Caco-2 (cell line): ENCODE data around the gene ROBO1. TPM values are rescaled to one million over a fixed set of nuclear protein-coding genes. Genes with fewer than 3 reads are reported as not detected.
"Not testable (repeated sequence)": the region's sequence is repeated elsewhere in the genome, so short reads cannot be mapped to it uniquely, and the experiment has no call there.

Experiments used
- BruUV-seq: library from RNA; stranded (reverse); fragments of 400-500 nt; replicated peaks from 2 replicates; lab custom pipeline; 2021; lab: Mats Ljungman, UMichigan
- CTCF ChIA-PET: fragments of 300-600 bp; sonication (Branson Sonifier 250); formaldehyde crosslinking; loops from one replicate; lab custom pipeline; 2022; ENCODE audit warnings: antibody characterized with exemption; lab: Charles Lee
- POLR2A ChIA-PET: fragments of 300-600 bp; sonication (Branson Sonifier 250); formaldehyde crosslinking; loops from one replicate; lab custom pipeline; 2022; ENCODE audit warnings: antibody characterized with exemption; lab: Charles Lee
- DNase-seq, 2 experiments: peaks; one replicate each; pipeline versions ENCODE4 v3.0.0 to v3.0.0-alpha.2; 2020 to 2022
- H3K27me3 ChIP-seq: replicated peaks from 2 replicates; pipeline ENCODE4 v1.6.0; 2011; ENCODE audit warnings: low read length; ENCODE audit not compliant: control insufficient read depth, insufficient read depth
- H3K36me3 ChIP-seq: 2 replicates; pipeline ENCODE4 v1.5.1; 2011; ENCODE audit warnings: low read length; ENCODE audit not compliant: control insufficient read depth, insufficient read depth
- H3K4me1 ChIP-seq: fragments of 250-450 bp; sonication (Bioruptor Pico); 2 replicates; pipeline ENCODE4 v1.5.1; 2020; ENCODE audit warnings: mild to moderate bottlenecking
- H3K4me3 ChIP-seq: 2 replicates; pipeline ENCODE4 v1.5.1; 2011; ENCODE audit warnings: low read depth, mild to moderate bottlenecking, control low read depth, low read length
- H3K9me3 ChIP-seq: fragments of 250-450 bp; sonication (Bioruptor Pico); 2 replicates; pipeline ENCODE4 v1.5.1; 2020; ENCODE audit warnings: mild to moderate bottlenecking, moderate library complexity
- H3K27ac Mint-ChIP-seq: one replicate; pipeline ENCODE4 v1.8.0; 2022; ENCODE audit warnings: mixed read lengths; ENCODE audit not compliant: unreplicated experiment
- H3K27me3 Mint-ChIP-seq: one replicate; pipeline ENCODE4 v1.8.0; 2022; ENCODE audit warnings: mixed read lengths; ENCODE audit not compliant: insufficient read depth, unreplicated experiment
- H3K36me3 Mint-ChIP-seq: one replicate; pipeline ENCODE4 v1.8.0; 2022; ENCODE audit warnings: mild to moderate bottlenecking, mixed read lengths; ENCODE audit not compliant: insufficient read depth, unreplicated experiment
- H3K4me1 Mint-ChIP-seq: one replicate; pipeline ENCODE4 v1.8.0; 2022; ENCODE audit warnings: low read depth, mixed read lengths; ENCODE audit not compliant: unreplicated experiment
- H3K4me3 Mint-ChIP-seq: one replicate; pipeline ENCODE4 v1.8.0; 2022; ENCODE audit warnings: mild to moderate bottlenecking, moderate library complexity, mixed read lengths; ENCODE audit not compliant: unreplicated experiment
- H3K9me3 Mint-ChIP-seq: one replicate; pipeline ENCODE4 v1.8.0; 2022; ENCODE audit warnings: mixed read lengths; ENCODE audit not compliant: unreplicated experiment
- intact Hi-C: fragments of 100-400 bp; cut with micrococcal nuclease; formaldehyde crosslinking; loops from one replicate; pipeline ENCODE4 v1.10.0; 2022; ENCODE audit not compliant: unreplicated experiment
- total RNA-seq: library from RNA; stranded (reverse); gene quantifications from 2 replicates; pipeline ENCODE4 v1.2.3, GENCODE V29; 2022
- TF ChIP-seq, protein P1 (sequence below), 2 experiments: fragments of 200-600 bp in 1 of 2; IDR thresholded peaks; 1 replicate in 1 of 2; 2 replicates in 1 of 2; pipeline versions ENCODE4 v1.5.1 to v1.8.0; 2011 to 2022; ENCODE audit warnings: antibody characterized with exemption in 1 of 2, control low read depth in 1 of 2, inconsistent platforms in 1 of 2, low read depth in 1 of 2, low read length in 1 of 2, mild to moderate bottlenecking in 1 of 2, moderate library complexity in 1 of 2; ENCODE audit not compliant: insufficient read depth in 1 of 2, severe bottlenecking in 1 of 2, unreplicated experiment in 1 of 2

Gene ROBO1
- total RNA-seq, 1 experiment from 2014 or later, result 1.8 TPM

GRCh38 chr3:79808515-79808914, 40.7 kb upstream of the ROBO1 start:
- Histone ChIP-seq H3K9me3 (no peaks in the 10 kb centered on the region), H3K36me3 (no peaks in the 10 kb centered on the region), H3K4me1 (no peaks in the 10 kb centered on the region), H3K27me3 (no peaks in the 10 kb centered on the region), H3K4me3 (no peak overlapping the region)
- ChIA-PET POLR2A (no interaction called here), CTCF (no interaction called here)
- TF ChIP-seq, protein P1, sequence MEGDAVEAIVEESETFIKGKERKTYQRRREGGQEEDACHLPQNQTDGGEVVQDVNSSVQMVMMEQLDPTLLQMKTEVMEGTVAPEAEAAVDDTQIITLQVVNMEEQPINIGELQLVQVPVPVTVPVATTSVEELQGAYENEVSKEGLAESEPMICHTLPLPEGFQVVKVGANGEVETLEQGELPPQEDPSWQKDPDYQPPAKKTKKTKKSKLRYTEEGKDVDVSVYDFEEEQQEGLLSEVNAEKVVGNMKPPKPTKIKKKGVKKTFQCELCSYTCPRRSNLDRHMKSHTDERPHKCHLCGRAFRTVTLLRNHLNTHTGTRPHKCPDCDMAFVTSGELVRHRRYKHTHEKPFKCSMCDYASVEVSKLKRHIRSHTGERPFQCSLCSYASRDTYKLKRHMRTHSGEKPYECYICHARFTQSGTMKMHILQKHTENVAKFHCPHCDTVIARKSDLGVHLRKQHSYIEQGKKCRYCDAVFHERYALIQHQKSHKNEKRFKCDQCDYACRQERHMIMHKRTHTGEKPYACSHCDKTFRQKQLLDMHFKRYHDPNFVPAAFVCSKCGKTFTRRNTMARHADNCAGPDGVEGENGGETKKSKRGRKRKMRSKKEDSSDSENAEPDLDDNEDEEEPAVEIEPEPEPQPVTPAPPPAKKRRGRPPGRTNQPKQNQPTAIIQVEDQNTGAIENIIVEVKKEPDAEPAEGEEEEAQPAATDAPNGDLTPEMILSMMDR (IDR thresholded peaks at IDR 0.05; ENCODE audit: insufficient read depth in 1 of 2, low read depth in 1 of 2, low read length in 1 of 2, severe bottlenecking in 1 of 2, unreplicated experiment in 1 of 2), result no peak
- BruUV-seq, result no TSS peak
- H3K4me3 Mint-ChIP-seq, result no peak overlapping the region
- no peak overlapping the region for H3K27ac Mint-ChIP-seq
- no peak for DNase-seq
- H3K4me1 Mint-ChIP-seq, result no peaks in the 10 kb centered on the region
- no peaks in the 10 kb centered on the region for H3K27me3 Mint-ChIP-seq
- intact Hi-C loops, result no loop called here
- H3K36me3 Mint-ChIP-seq, result no peaks in the 10 kb centered on the region
- H3K9me3 Mint-ChIP-seq, result no peaks in the 10 kb centered on the region

DNA sequence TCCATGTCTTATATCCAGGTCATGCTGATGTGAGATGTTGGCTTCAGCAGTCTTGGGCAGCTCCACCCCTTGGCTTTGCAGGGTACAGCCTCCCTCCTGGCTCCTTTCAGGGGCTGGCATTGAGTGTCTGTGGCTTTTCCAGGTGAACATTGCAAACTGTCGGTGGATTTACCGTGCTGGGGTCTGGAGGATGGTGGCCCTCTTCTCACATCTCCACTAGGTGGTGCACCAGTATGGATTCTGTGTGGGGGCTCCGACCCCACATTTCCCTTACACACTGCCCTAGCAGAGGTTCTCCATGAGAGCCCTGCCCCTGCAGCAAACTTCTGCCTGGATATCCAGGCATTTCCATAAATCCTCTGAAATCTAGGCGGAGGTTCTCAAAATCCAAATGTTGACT, 22.4 kb upstream of the ROBO1 start:
- DNase-seq, BruUV-seq, POLR2A ChIA-PET, H3K36me3 Mint-ChIP-seq, H3K27ac Mint-ChIP-seq, H3K4me3 ChIP-seq, intact Hi-C loops, H3K4me1 Mint-ChIP-seq, H3K9me3 ChIP-seq, H3K36me3 ChIP-seq, H3K4me3 Mint-ChIP-seq, H3K9me3 Mint-ChIP-seq, H3K27me3 ChIP-seq, CTCF ChIA-PET, H3K27me3 Mint-ChIP-seq, H3K4me1 ChIP-seq: not testable (repeated sequence)

DNA sequence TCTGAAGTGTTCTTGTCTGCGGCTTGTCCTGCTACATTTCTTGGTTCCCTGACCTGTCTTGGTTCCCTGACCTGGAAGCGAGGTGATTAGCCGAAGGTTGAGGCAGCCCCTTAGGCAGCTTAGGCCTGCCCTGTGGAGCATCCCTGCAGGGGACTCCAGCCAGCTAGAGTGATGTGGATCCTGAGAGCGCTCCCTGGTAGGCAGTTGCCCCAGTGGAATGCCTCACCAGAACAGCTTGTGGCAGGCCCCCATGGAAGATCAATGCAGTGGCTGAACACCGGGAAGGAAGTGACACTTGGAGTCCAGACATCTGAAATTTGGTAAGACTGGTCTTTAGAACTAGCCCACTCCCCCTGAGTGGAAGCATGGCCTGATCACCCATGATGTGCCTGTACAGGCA, 5.5 kb upstream of the ROBO1 start:
- Mint-ChIP-seq H3K9me3 (no peaks in the 10 kb centered on the region), H3K4me1 (no peaks in the 10 kb centered on the region), H3K27ac (no peak overlapping the region), H3K27me3 (no peaks in the 10 kb centered on the region), H3K36me3 (no peaks in the 10 kb centered on the region), H3K4me3 (no peak overlapping the region)
- Histone ChIP-seq H3K4me3 (no peak overlapping the region), H3K9me3 (no peaks in the 10 kb centered on the region), H3K36me3 (no peaks in the 10 kb centered on the region), H3K27me3 (no peaks in the 10 kb centered on the region), H3K4me1 (no peaks in the 10 kb centered on the region)
- intact Hi-C loops, result no loop called here
- no TSS peak for BruUV-seq
- no peak for DNase-seq
- ChIA-PET CTCF (no interaction called here), POLR2A (no interaction called here)
- TF ChIP-seq, protein P1 (IDR thresholded peaks at IDR 0.05; ENCODE audit: insufficient read depth in 1 of 2, low read depth in 1 of 2, low read length in 1 of 2, severe bottlenecking in 1 of 2, unreplicated experiment in 1 of 2), result no peak

- TF ChIP-seq, protein P1 (IDR thresholded peaks at IDR 0.05; ENCODE audit: insufficient read depth in 1 of 2, low read depth in 1 of 2, low read length in 1 of 2, severe bottlenecking in 1 of 2, unreplicated experiment in 1 of 2), result no peak
Measured at GRCh38 chr3:79769229-79769628, 1.4 kb upstream of the ROBO1 start.

More at GRCh38 chr3:79769229-79769628, 1.4 kb upstream of the ROBO1 start:
- intact Hi-C loops, result no loop called here
- CTCF ChIA-PET, result no interaction called here
- DNase-seq, result no peak
- Histone ChIP-seq H3K27me3 (no peaks in the 10 kb centered on the region), H3K9me3 (no peaks in the 10 kb centered on the region), H3K4me1 (no peaks in the 10 kb centered on the region), H3K36me3 (no peaks in the 10 kb centered on the region), H3K4me3 (no peak overlapping the region)
- no peaks in the 10 kb centered on the region for H3K4me1 Mint-ChIP-seq
- H3K27me3 Mint-ChIP-seq, result peaks cover 2% of the 10 kb centered on the region
- H3K4me3 Mint-ChIP-seq, result no peak overlapping the region
- no peaks in the 10 kb centered on the region for H3K9me3 Mint-ChIP-seq
- no TSS peak for BruUV-seq
- no peak overlapping the region for H3K27ac Mint-ChIP-seq
- no peaks in the 10 kb centered on the region for H3K36me3 Mint-ChIP-seq
- POLR2A ChIA-PET, result no interaction called here
